Body of pancreas (tissue), 4 donors: ENCODE results near the gene PSMD5. TPM values are rescaled to one million over a fixed set of nuclear protein-coding genes. Genes with fewer than 3 reads are reported as not detected.

Experiments
- ATAC-seq: fragments of 150-250 bp; one replicate; pipeline ENCODE4 v1.9.1; 2016
- DNase-seq, 4 donors: peaks; one replicate each; pipeline ENCODE4 v3.0.0-alpha.2; 2019
- H3K27ac ChIP-seq, 4 donors: fragments of 200-600 bp; sonication (generic); 1 replicate in 3 of 4; 2 replicates in 1 of 4; pipeline versions ENCODE4 v1.5.1 to v1.6.1; 2016 to 2019; ENCODE audit warnings: mild to moderate bottlenecking in 1 of 4, mixed read lengths in 1 of 4, moderate library complexity in 1 of 4
- H3K27me3 ChIP-seq, 2 donors: fragments of 200-600 bp; sonication (generic); one replicate each; pipeline ENCODE4 v1.6.0; 2016; ENCODE audit warnings: mild to moderate bottlenecking in 1 of 2
- H3K36me3 ChIP-seq, 2 donors: fragments of 200-600 bp; sonication (generic); replicated peaks in 1 of 2; 2 replicates each; pipeline ENCODE4 v1.5.1; 2016; ENCODE audit warnings: low read depth in 2 of 2; ENCODE audit not compliant: insufficient read depth in 1 of 2
- H3K4me1 ChIP-seq: fragments of 200-600 bp; sonication (generic); one replicate; pipeline ENCODE4 v1.6.0; 2016
- H3K4me3 ChIP-seq, 2 donors: fragments of 200-600 bp; sonication (generic); 1 replicate in 1 of 2; 2 replicates in 1 of 2; pipeline ENCODE4 v1.5.1; 2016 to 2019
- H3K9me3 ChIP-seq, 3 donors: fragments of 200-600 bp; sonication (generic); 1 replicate in 2 of 3; 2 replicates in 1 of 3; pipeline ENCODE4 v1.5.1; 2016
- POLR2A ChIP-seq, 3 donors: fragments of 450-650 bp; IDR thresholded peaks; one replicate each; pipeline ENCODE4 v1.6.1; 2016; ENCODE audit warnings: antibody characterized with exemption in 3 of 3, mild to moderate bottlenecking in 2 of 3
- WGBS, 2 donors: methylation state at CpG; one replicate each; pipeline ENCODE4 v1.1.5; 2017; 5-methylcytosine and 5-hydroxymethylcytosine counted together
- intact Hi-C: fragments of 100-400 bp; cut with DNase I; formaldehyde crosslinking; loops from one replicate; pipeline ENCODE4 v1.15.1; 2023
- total RNA-seq, 2 donors: library from RNA; depleted of rRNA; stranded (reverse); fragments of >200 nt; gene quantifications; one replicate each; pipeline ENCODE4 v1.1.0, GENCODE V29; 2016
- TF ChIP-seq, protein P1 (sequence below), 7 experiments: fragments of 450-650 bp in 4 of 7; fragments of 200-600 bp in 3 of 7; sonication (generic) in 3 of 7; IDR thresholded peaks; one replicate each; pipeline ENCODE4 v1.5.1; 2016 to 2019; ENCODE audit warnings: antibody characterized with exemption in 7 of 7

PSMD5 gene
- total RNA-seq, 2 donors from 2014 or later, result 20.8 to 31.0 TPM

DNA sequence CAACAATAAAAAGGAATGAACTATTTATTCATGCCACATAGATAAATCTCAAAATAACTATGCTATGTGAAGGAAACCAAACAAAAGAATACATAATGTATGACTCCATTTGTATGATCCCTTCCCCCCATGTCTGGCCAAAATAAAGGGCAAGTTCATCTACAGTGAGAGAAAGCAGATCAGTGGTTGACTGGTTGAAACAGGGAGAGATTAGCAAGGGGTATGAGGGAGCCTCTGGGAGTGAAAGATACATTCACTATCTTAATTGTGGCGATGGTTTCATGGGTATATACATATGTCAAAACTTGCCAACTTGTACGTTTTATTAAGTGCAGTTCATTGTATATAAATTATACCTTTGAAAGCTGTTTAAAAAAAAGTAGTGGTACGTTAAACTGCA is 4.8 kb downstream of the PSMD5 start:
- peaks cover 8% of the 10 kb centered on the region for H3K4me1 ChIP-seq
- no peak for TF ChIP-seq POLR2A (IDR thresholded peaks at IDR 0.05)
- TF ChIP-seq, protein P1, sequence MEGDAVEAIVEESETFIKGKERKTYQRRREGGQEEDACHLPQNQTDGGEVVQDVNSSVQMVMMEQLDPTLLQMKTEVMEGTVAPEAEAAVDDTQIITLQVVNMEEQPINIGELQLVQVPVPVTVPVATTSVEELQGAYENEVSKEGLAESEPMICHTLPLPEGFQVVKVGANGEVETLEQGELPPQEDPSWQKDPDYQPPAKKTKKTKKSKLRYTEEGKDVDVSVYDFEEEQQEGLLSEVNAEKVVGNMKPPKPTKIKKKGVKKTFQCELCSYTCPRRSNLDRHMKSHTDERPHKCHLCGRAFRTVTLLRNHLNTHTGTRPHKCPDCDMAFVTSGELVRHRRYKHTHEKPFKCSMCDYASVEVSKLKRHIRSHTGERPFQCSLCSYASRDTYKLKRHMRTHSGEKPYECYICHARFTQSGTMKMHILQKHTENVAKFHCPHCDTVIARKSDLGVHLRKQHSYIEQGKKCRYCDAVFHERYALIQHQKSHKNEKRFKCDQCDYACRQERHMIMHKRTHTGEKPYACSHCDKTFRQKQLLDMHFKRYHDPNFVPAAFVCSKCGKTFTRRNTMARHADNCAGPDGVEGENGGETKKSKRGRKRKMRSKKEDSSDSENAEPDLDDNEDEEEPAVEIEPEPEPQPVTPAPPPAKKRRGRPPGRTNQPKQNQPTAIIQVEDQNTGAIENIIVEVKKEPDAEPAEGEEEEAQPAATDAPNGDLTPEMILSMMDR (IDR thresholded peaks at IDR 0.05), result no peak
- no peaks in the 10 kb centered on the region for H3K9me3 ChIP-seq
- 86 to 91% methylated on average over 3 of the region's 3 CpGs for WGBS, 2 donors
- intact Hi-C loops, result no loop called here
- DNase-seq (no peak), ATAC-seq (no peak)
- H3K27me3 ChIP-seq, result no peaks in the 10 kb centered on the region
- no peaks in the 10 kb centered on the region for H3K36me3 ChIP-seq
- no peak overlapping the region for H3K4me3 ChIP-seq
- no peak overlapping the region for H3K27ac ChIP-seq

DNA sequence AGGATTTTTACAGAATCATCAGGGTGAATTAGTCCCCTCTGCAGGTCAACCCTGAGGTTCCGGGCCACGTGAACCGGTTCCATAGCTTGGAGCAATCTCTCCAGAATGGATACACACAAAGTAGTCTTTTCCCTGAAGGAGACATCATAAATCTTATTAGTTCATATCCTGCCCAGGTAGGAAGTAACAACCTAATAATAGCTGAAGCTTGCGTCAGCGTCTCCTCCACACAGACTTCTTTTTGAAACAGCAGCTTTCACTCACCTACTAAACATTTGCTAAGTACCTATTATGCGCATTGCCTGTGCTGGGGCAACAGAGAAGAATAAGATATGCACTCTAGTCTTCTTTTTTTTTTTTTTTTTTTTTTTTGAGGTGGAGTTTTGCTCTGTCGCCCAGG is 9.4 kb downstream of the PSMD5 start:
- no peaks in the 10 kb centered on the region for H3K27me3 ChIP-seq
- intact Hi-C loops, result no loop called here
- no peaks in the 10 kb centered on the region for H3K9me3 ChIP-seq
- ATAC-seq (no peak), DNase-seq (no peak)
- TF ChIP-seq, protein P1 (IDR thresholded peaks at IDR 0.05), result no peak
- no peak for TF ChIP-seq POLR2A (IDR thresholded peaks at IDR 0.05)
- 95 to 97% methylated on average over 7 of the region's 7 CpGs for WGBS, 2 donors
- H3K4me1 ChIP-seq, result no peaks in the 10 kb centered on the region
- H3K27ac ChIP-seq, result no peak overlapping the region
- H3K4me3 ChIP-seq, result no peak overlapping the region
- H3K36me3 ChIP-seq, result peaks cover 0 to 14% of the 10 kb centered on the region in 2 donors

DNA sequence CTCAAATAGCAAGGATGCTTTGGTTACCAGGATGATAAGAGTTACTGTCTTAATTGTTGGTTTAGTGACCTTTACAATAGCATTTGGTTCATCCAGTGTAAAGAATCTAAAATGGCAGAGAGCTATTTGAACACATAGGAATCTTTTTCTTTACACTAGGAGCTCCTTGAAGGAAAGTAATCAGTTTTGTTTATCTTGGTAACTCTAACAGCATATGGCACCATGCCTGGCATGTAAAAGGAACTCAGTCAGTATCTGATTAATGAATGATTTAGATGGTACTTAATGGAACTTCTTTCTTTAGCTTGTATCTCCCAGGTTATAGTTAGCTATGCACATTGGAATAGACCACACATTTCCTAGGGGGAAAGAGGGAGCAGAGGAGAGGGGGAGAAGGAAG is 9.9 kb downstream of the PSMD5 start:
- no peaks in the 10 kb centered on the region for H3K4me1 ChIP-seq
- DNase-seq (no peak), ATAC-seq (no peak)
- intact Hi-C loops, result no loop called here
- TF ChIP-seq, protein P1 (IDR thresholded peaks at IDR 0.05), result no peak
- TF ChIP-seq POLR2A (IDR thresholded peaks at IDR 0.05), result no peak
- H3K27ac ChIP-seq, result no peak overlapping the region
- H3K4me3 ChIP-seq, result no peak overlapping the region
- no peaks in the 10 kb centered on the region for H3K9me3 ChIP-seq
- no peaks in the 10 kb centered on the region for H3K27me3 ChIP-seq
- peaks cover 0 to 14% of the 10 kb centered on the region in 2 donors for H3K36me3 ChIP-seq

DNA sequence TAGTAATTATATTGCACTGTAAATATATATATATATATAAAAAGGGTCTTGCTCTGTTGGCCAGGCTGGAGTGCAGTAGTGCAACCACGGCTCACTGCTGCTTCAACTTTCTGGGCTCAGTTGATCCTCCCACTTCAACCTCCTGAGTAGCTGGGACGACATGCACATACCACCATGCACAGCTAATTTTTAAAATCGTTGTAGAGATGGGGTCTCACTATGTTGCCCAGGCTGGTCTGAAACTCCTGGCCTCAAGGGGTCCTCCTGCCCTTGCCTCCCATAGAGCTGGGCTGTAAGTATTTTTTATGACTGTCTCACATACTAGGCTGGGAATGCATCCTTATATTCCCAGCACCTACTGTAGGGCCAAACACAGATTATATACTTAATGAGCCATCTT is 11.9 kb downstream of the PSMD5 start:
- no peak for TF ChIP-seq POLR2A (IDR thresholded peaks at IDR 0.05)
- TF ChIP-seq, protein P1 (IDR thresholded peaks at IDR 0.05), result no peak
- no peaks in the 10 kb centered on the region for H3K4me1 ChIP-seq
- intact Hi-C loops, result no loop called here
- no peaks in the 10 kb centered on the region for H3K9me3 ChIP-seq
- H3K4me3 ChIP-seq, result no peak overlapping the region
- WGBS, 2 donors, result 83 to 89% methylated on average over 3 of the region's 3 CpGs
- H3K27ac ChIP-seq, result no peak overlapping the region
- H3K27me3 ChIP-seq, result no peaks in the 10 kb centered on the region
- no peak for ATAC-seq
- peaks cover 4 to 18% of the 10 kb centered on the region in 2 donors for H3K36me3 ChIP-seq
- no peak for DNase-seq

DNA sequence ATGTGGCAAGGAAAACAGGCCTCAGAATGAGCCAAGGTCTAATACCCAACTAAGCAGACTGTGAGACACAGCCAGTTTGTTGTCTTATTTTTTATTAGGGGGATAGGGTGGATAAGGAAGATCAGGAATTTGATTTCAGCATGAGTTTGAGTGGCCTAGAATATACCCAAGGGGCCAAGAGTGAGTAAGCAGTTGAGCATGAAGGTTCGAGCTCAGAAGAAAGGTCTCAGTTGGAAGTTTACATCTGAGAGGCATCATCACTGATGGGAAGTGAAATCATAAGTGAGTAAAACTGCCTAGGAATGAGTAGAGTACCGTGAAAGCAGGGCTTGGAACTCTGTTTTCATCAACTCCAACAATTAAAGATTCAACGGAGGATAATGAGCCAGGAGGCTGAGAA is 12.6 kb downstream of the PSMD5 start:
- H3K36me3 ChIP-seq, result peaks cover 4 to 18% of the 10 kb centered on the region in 2 donors

More for the DNA sequence above, 12.6 kb downstream of the PSMD5 start:
- Histone ChIP-seq H3K27me3 (no peaks in the 10 kb centered on the region), H3K27ac (no peak overlapping the region), H3K4me1 (no peaks in the 10 kb centered on the region), H3K9me3 (no peaks in the 10 kb centered on the region), H3K4me3 (no peak overlapping the region)
- intact Hi-C loops, result no loop called here
- TF ChIP-seq, protein P1 (IDR thresholded peaks at IDR 0.05), result no peak
- no peak for TF ChIP-seq POLR2A (IDR thresholded peaks at IDR 0.05)
- ATAC-seq, result no peak
- 93% methylated on average over 3 of the region's 3 CpGs for WGBS, 2 donors
- no peak for DNase-seq
